GM12873 (cell line): Measurements from ENCODE around the gene THY1.

Experiments used
- TF ChIP-seq, protein P1 (sequence below): IDR thresholded peaks from 2 replicates; pipeline ENCODE4 v1.5.1; 2012; ENCODE audit warnings: low read depth, mild to moderate bottlenecking, moderate library complexity, low read length, control low read depth; ENCODE audit not compliant: insufficient read depth; ENCODE audit errors: missing control alignments

Gene THY1

GRCh38 chr11:119427279-119427678 lies 4.3 kb upstream of the THY1 start:
- TF ChIP-seq, protein P1, sequence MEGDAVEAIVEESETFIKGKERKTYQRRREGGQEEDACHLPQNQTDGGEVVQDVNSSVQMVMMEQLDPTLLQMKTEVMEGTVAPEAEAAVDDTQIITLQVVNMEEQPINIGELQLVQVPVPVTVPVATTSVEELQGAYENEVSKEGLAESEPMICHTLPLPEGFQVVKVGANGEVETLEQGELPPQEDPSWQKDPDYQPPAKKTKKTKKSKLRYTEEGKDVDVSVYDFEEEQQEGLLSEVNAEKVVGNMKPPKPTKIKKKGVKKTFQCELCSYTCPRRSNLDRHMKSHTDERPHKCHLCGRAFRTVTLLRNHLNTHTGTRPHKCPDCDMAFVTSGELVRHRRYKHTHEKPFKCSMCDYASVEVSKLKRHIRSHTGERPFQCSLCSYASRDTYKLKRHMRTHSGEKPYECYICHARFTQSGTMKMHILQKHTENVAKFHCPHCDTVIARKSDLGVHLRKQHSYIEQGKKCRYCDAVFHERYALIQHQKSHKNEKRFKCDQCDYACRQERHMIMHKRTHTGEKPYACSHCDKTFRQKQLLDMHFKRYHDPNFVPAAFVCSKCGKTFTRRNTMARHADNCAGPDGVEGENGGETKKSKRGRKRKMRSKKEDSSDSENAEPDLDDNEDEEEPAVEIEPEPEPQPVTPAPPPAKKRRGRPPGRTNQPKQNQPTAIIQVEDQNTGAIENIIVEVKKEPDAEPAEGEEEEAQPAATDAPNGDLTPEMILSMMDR = no peak

GRCh38 chr11:119426142-119426541 lies 3.2 kb upstream of the THY1 start:
- TF ChIP-seq, protein P1 = no peak

DNA sequence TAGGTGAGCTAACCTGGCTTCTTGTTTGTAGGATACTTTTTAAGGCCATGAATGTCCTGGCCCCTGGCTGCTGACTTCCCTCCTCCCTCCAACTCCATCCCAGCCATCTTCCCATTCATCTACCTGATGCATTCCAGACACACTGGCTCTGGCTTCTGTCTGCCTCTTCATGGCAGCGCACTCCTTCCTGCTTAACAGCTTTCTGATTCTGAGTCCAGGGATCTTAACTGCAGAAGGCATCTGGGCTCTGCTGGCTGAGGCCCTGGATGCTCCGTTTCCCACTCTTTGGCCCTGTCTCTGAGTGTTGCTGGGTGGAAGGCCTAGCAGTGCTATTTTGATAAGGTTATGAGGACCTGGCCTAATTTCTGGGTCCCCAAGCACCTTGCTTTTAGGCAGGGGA lies 1.8 kb upstream of the THY1 start:
- TF ChIP-seq, protein P1 = no peak

GRCh38 chr11:119424276-119424675 lies 1.3 kb upstream of the THY1 start:
- TF ChIP-seq, protein P1 = no peak

GRCh38 chr11:119423509-119424254 lies 710 bp upstream of the THY1 start:
- TF ChIP-seq, protein P1 = no peak

GRCh38 chr11:119421941-119422808 lies 797 bp downstream of the THY1 start:
- TF ChIP-seq, protein P1 = no peak

GRCh38 chr11:119421351-119421750 lies 1.6 kb downstream of the THY1 start:
- TF ChIP-seq, protein P1 = no peak
